GM12874 (cell line): ENCODE measurements around the gene AGAP1.

Experiments
- CTCF ChIP-seq: IDR thresholded peaks from 2 replicates; pipeline ENCODE4 v1.5.1; 2011; ENCODE audit warnings: low read depth, mild to moderate bottlenecking, control low read depth, low read length, moderate library complexity; ENCODE audit not compliant: insufficient read depth

Gene AGAP1

GRCh38 chr2:235486729-235487128 is 7.1 kb upstream of the AGAP1 start:
- TF ChIP-seq CTCF, result no peak

- no peak for TF ChIP-seq CTCF
Measured at GRCh38 chr2:235489897-235490296, 3.9 kb upstream of the AGAP1 start.

- no peak for TF ChIP-seq CTCF
Measured at GRCh38 chr2:235492850-235493344, 946 bp upstream of the AGAP1 start.

- no peak for TF ChIP-seq CTCF
Measured at GRCh38 chr2:235493402-235493774, 455 bp upstream of the AGAP1 start.

- TF ChIP-seq CTCF, result no peak
Measured at GRCh38 chr2:235494716-235495372, 1.0 kb downstream of the AGAP1 start.

- no peak for TF ChIP-seq CTCF
Measured at GRCh38 chr2:235495373-235496238, 1.8 kb downstream of the AGAP1 start.

GRCh38 chr2:235496239-235496621 is 2.4 kb downstream of the AGAP1 start:
- no peak for TF ChIP-seq CTCF
